IMR-90 (cell line): Measurements from ENCODE around the gene HADHB. TPM values are rescaled to one million over a fixed set of nuclear protein-coding genes. Genes with fewer than 3 reads are reported as not detected.

Experiments used
- ATAC-seq: fragments of 200-7000 bp; cut with Tn5 transposase; 2 replicates; pipeline ENCODE4 v1.9.1; 2020; ENCODE audit warnings: low read depth, mild to moderate bottlenecking, moderate library complexity
- BruUV-seq: library from RNA; stranded (reverse); fragments of 400-500 nt; replicated peaks from 2 replicates; lab custom pipeline; 2021; lab: Mats Ljungman, UMichigan
- CTCF ChIA-PET: fragments of 300-600 bp; formaldehyde crosslinking; extraction: SDS; loops from one replicate; lab custom pipeline; 2021; ENCODE audit warnings: antibody characterized with exemption; lab: Yijun Ruan, JAX
- POLR2A ChIA-PET: fragments of 300-600 bp; sonication (Branson Sonifier 250); formaldehyde crosslinking; loops from one replicate; lab custom pipeline; 2022; ENCODE audit warnings: antibody characterized with exemption; ENCODE audit not compliant: unreplicated experiment; lab: Charles Lee
- DNase-seq: peaks from one replicate; pipeline ENCODE4 v3.0.0; 2013
- H2AFZ ChIP-seq: replicated peaks from 2 replicates; pipeline ENCODE3; 2013; ENCODE audit warnings: low read length, mild to moderate bottlenecking; ENCODE audit not compliant: poor library complexity
- H2AK5ac ChIP-seq: 2 replicates; pipeline ENCODE4 v1.6.1; 2013; ENCODE audit warnings: low read depth, low read length, inconsistent platforms
- H2AK9ac ChIP-seq: replicated peaks from 2 replicates; pipeline ENCODE3; 2013; ENCODE audit warnings: mild to moderate bottlenecking, low read depth, low read length, moderate library complexity; ENCODE audit not compliant: poor library complexity
- H2BK120ac ChIP-seq: 2 replicates; pipeline ENCODE4 v1.6.1; 2013; ENCODE audit warnings: low read depth, low read length, inconsistent platforms
- H2BK15ac ChIP-seq: 3 replicates; pipeline ENCODE4 v1.6.1; 2013; ENCODE audit warnings: low read depth, low read length, inconsistent platforms
- H2BK20ac ChIP-seq: 2 replicates; pipeline ENCODE4 v1.6.1; 2013; ENCODE audit warnings: low read depth, mild to moderate bottlenecking, inconsistent platforms, low read length, moderate library complexity
- H2BK5ac ChIP-seq: 2 replicates; pipeline ENCODE4 v1.6.1; 2013; ENCODE audit warnings: mild to moderate bottlenecking, low read depth, low read length, inconsistent platforms; ENCODE audit not compliant: poor library complexity, severe bottlenecking
- H3K14ac ChIP-seq: replicated peaks from 2 replicates; pipeline ENCODE4 v1.6.1; 2013; ENCODE audit warnings: low read depth, low read length, inconsistent platforms
- H3K18ac ChIP-seq: 2 replicates; pipeline ENCODE4 v1.6.1; 2013; ENCODE audit warnings: low read depth, low read length, control low read depth
- H3K23ac ChIP-seq: 2 replicates; pipeline ENCODE4 v1.6.1; 2013; ENCODE audit warnings: low read depth, low read length, inconsistent platforms
- H3K27ac ChIP-seq: 2 replicates; pipeline ENCODE4 v1.5.1; 2013; ENCODE audit warnings: mild to moderate bottlenecking, control low read depth, low read length; ENCODE audit not compliant: insufficient read depth
- H3K27me3 ChIP-seq: 2 replicates; pipeline ENCODE4 v1.6.1; 2013; ENCODE audit warnings: low read length; ENCODE audit not compliant: control insufficient read depth, insufficient read depth
- H3K36me3 ChIP-seq: 2 replicates; pipeline ENCODE4 v1.6.1; 2013; ENCODE audit warnings: low read length, mixed read lengths; ENCODE audit not compliant: control insufficient read depth, insufficient read depth
- H3K4ac ChIP-seq: 2 replicates; pipeline ENCODE4 v1.6.1; 2013; ENCODE audit warnings: low read depth, low read length, inconsistent platforms
- H3K4me1 ChIP-seq: 2 replicates; pipeline ENCODE4 v1.6.1; 2013; ENCODE audit warnings: low read length, mixed read lengths; ENCODE audit not compliant: control insufficient read depth, insufficient read depth
- H3K4me2 ChIP-seq: 2 replicates; pipeline ENCODE4 v1.6.1; 2013; ENCODE audit warnings: low read depth, mild to moderate bottlenecking, control low read depth, low read length, moderate library complexity
- H3K4me3 ChIP-seq: 2 replicates; pipeline ENCODE4 v1.5.1; 2013; ENCODE audit warnings: low read depth, mild to moderate bottlenecking, control low read depth, low read length, moderate library complexity; ENCODE audit not compliant: insufficient read depth
- H3K56ac ChIP-seq: 2 replicates; pipeline ENCODE4 v1.6.1; 2013; ENCODE audit warnings: low read length, inconsistent platforms; ENCODE audit not compliant: insufficient read depth; ENCODE audit errors: extremely low read depth
- H3K79me1 ChIP-seq, 2 experiments: 2 replicates each; pipeline ENCODE4 v1.6.1; 2013; ENCODE audit warnings: low read length in 2 of 2, inconsistent platforms in 1 of 2, low read depth in 1 of 2
- H3K9ac ChIP-seq: 2 replicates; pipeline ENCODE4 v1.6.1; 2013; ENCODE audit warnings: low read depth, low read length, control low read depth
- H3K9me1 ChIP-seq: 2 replicates; pipeline ENCODE4 v1.6.1; 2013; ENCODE audit warnings: low read length, inconsistent platforms; ENCODE audit not compliant: insufficient read depth
- H3K9me3 ChIP-seq: 2 replicates; pipeline ENCODE4 v1.6.1; 2013; ENCODE audit warnings: low read length; ENCODE audit not compliant: control insufficient read depth, insufficient read depth
- H4K20me1 ChIP-seq: 2 replicates; pipeline ENCODE4 v1.6.1; 2013; ENCODE audit warnings: low read length, inconsistent platforms; ENCODE audit not compliant: insufficient read depth
- H4K5ac ChIP-seq: 2 replicates; pipeline ENCODE4 v1.6.1; 2013; ENCODE audit warnings: mild to moderate bottlenecking, low read depth, low read length, control low read depth
- H4K8ac ChIP-seq, 2 experiments: 2 replicates each; pipeline ENCODE4 v1.6.1; 2013; ENCODE audit warnings: low read depth in 2 of 2, low read length in 2 of 2, control low read depth in 1 of 2, inconsistent platforms in 1 of 2
- H4K91ac ChIP-seq: 2 replicates; pipeline ENCODE4 v1.6.1; 2013; ENCODE audit warnings: low read depth, low read length, inconsistent platforms; ENCODE audit not compliant: insufficient read depth
- CHD1 ChIP-seq: IDR thresholded peaks from 2 replicates; pipeline ENCODE4 v1.6.1; 2012; ENCODE audit warnings: low read depth, low read length, improper control_type of control experiment
- CTCF ChIP-seq: conservative IDR thresholded peaks from 2 replicates; pipeline ENCODE4 v1.5.1; 2012; ENCODE audit warnings: mild to moderate bottlenecking, low read depth, low read length, improper control_type of control experiment
- FOS ChIP-seq: fragments of 150-350 bp; IDR thresholded peaks from 2 replicates; pipeline ENCODE4 v1.6.1; 2016; ENCODE audit warnings: low read depth, low read length
- NFE2L2 ChIP-seq: fragments of 150-350 bp; IDR thresholded peaks from 2 replicates; pipeline ENCODE4 v1.6.1; 2016; ENCODE audit warnings: low read depth, mild to moderate bottlenecking, low read length
- POLR2A ChIP-seq: IDR thresholded peaks from 2 replicates; pipeline ENCODE4 v1.6.1; 2012; ENCODE audit warnings: mild to moderate bottlenecking, low read depth, low read length
- RAD21 ChIP-seq: IDR thresholded peaks from 2 replicates; pipeline ENCODE4 v1.6.1; 2012; ENCODE audit warnings: low read length, improper control_type of control experiment
- RCOR1 ChIP-seq: IDR thresholded peaks from 2 replicates; pipeline ENCODE4 v1.6.1; 2012; ENCODE audit warnings: mild to moderate bottlenecking, low read length, improper control_type of control experiment; ENCODE audit not compliant: insufficient replicate concordance
- RFX5 ChIP-seq: IDR thresholded peaks from 2 replicates; pipeline ENCODE4 v1.8.0; 2012; ENCODE audit warnings: low read depth, mild to moderate bottlenecking, low read length, moderate library complexity
- WGBS, 2 experiments: methylation state at CpG; one replicate each; pipeline versions ENCODE4 v1.1.5 to v1.1.7; 2013; ENCODE audit warnings: missing lambda C conversion rate in 2 of 2; ENCODE audit not compliant: insufficient read length in 1 of 2; ENCODE audit errors: extremely low coverage in 2 of 2; 5-methylcytosine and 5-hydroxymethylcytosine counted together
- dilution Hi-C: fragments of 300-500 bp; cut with HindIII; formaldehyde crosslinking; loops from one replicate; pipeline ENCODE4 v1.14.3; 2018; ENCODE audit warnings: low sequenced_read_pairs; ENCODE audit not compliant: unreplicated experiment
- in situ Hi-C: fragments of 300-500 bp; cut with MboI; formaldehyde crosslinking; loops from 3 replicates; pipeline ENCODE4 v1.14.3; 2019; ENCODE audit warnings: low sequenced_read_pairs, inconsistent platforms, mixed read lengths
- intact Hi-C: fragments of 100-400 bp; cut with micrococcal nuclease; formaldehyde crosslinking; loops from 2 replicates; pipeline ENCODE4 v1.10.0; 2022
- polyA plus RNA-seq, 3 experiments: library from polyadenylated mRNA; depleted of rRNA; stranded (reverse); fragments of >200 nt; gene quantifications; 2 replicates each; pipeline ENCODE4 v1.2.3, GENCODE V29; 2012; ENCODE audit warnings: low replicate concordance in 1 of 3
- total RNA-seq: library from RNA; depleted of rRNA; stranded (reverse); fragments of >200 nt; gene quantifications from 2 replicates; pipeline ENCODE4 v1.2.3, GENCODE V29; 2012
- TF ChIP-seq, protein P1 (sequence below): fragments of 150-350 bp; IDR thresholded peaks from 2 replicates; pipeline ENCODE4 v1.6.1; 2016; ENCODE audit warnings: low read depth, mild to moderate bottlenecking, low read length, moderate library complexity, borderline replicate concordance

HADHB gene
- total and polyA plus RNA-seq, 2 of the 4 experiments (the other 2 are of a cell fraction), result 67.9 to 79.8 TPM

DNA sequence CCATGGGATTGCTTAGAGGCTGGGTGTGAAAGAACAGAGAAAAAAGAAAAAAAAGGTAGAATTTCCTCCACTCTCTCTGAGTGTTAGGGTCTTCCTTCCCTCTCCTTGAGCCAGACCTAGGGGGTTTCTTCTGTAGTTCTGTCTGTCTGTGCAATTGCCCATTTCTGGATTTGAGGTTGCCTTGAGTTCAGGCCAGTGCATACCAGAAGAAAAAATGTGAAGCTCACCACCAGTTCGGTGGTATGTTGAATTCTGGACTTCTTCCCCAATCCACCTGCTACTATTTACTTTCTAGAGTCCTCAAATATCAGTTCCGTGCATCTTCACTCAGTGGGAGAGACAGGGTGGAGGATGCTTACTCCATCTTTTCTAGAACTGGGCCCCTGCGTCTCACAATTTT, 85.9 kb downstream of the HADHB start:
- ChIA-PET CTCF (interaction anchor here (0.6 to 1.1 kb wide), 8 partner anchors 9 to 470 kb away, joined by 3 to 5 read pairs (median 4); no protein-coding TSS in a partner anchor), POLR2A (no interaction called here)
- H4K8ac ChIP-seq, result no peak overlapping the region
- no peak overlapping the region for H3K23ac ChIP-seq
- TF ChIP-seq CHD1, result no peak
- no peak for TF ChIP-seq POLR2A
- no peak for TF ChIP-seq NFE2L2
- TF ChIP-seq, protein P1, sequence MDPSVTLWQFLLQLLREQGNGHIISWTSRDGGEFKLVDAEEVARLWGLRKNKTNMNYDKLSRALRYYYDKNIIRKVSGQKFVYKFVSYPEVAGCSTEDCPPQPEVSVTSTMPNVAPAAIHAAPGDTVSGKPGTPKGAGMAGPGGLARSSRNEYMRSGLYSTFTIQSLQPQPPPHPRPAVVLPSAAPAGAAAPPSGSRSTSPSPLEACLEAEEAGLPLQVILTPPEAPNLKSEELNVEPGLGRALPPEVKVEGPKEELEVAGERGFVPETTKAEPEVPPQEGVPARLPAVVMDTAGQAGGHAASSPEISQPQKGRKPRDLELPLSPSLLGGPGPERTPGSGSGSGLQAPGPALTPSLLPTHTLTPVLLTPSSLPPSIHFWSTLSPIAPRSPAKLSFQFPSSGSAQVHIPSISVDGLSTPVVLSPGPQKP, result no peak
- TF ChIP-seq CTCF, result no peak
- no peak for TF ChIP-seq RCOR1
- no peak for TF ChIP-seq FOS
- TF ChIP-seq RAD21, result no peak
- no peak for TF ChIP-seq RFX5
- peaks cover 6% of the 10 kb centered on the region for H3K4me1 ChIP-seq
- H3K27me3 ChIP-seq, result peaks cover 9% of the 10 kb centered on the region
- intact Hi-C loops (loop anchor here (1.0 kb wide), 1 partner anchor 86 kb away; the partner anchor contains the start of genes HADHA and HADHB), dilution Hi-C loops (no loop called here), in situ Hi-C loops (loop anchor here (25.0 kb wide), 1 partner anchor 368 kb away; no protein-coding TSS in a partner anchor)
- DNase-seq (no peak), ATAC-seq (peak; percentile 26)
- no peak overlapping the region for H2AFZ ChIP-seq
- no TSS peak for BruUV-seq
- H2BK15ac ChIP-seq, result no peak overlapping the region
- no peak overlapping the region for H2AK5ac ChIP-seq
- no peak overlapping the region for H3K56ac ChIP-seq
- no peak overlapping the region for H3K14ac ChIP-seq
- no peak overlapping the region for H2BK20ac ChIP-seq
- no peaks in the 10 kb centered on the region for H3K9me1 ChIP-seq
- no CpG with 5 or more reads among the region's 3 CpGs for WGBS, 2 experiments
- H3K4ac ChIP-seq, result no peak overlapping the region
- H2AK9ac ChIP-seq, result no peak overlapping the region
- no peak overlapping the region for H3K27ac ChIP-seq
- H2BK120ac ChIP-seq, result no peak overlapping the region
- no peak overlapping the region for H3K18ac ChIP-seq
- H3K4me3 ChIP-seq, result no peak overlapping the region
- no peaks in the 10 kb centered on the region for H3K9me3 ChIP-seq
- H3K36me3 ChIP-seq, result no peaks in the 10 kb centered on the region
- H3K9ac ChIP-seq, result no peak overlapping the region
- H4K5ac ChIP-seq, result no peak overlapping the region
- no peaks in the 10 kb centered on the region for H3K79me1 ChIP-seq
- H2BK5ac ChIP-seq, result no peak overlapping the region
- no peak overlapping the region for H4K91ac ChIP-seq
- no peak overlapping the region for H3K4me2 ChIP-seq
- H4K20me1 ChIP-seq, result no peaks in the 10 kb centered on the region
